ENCODE measurements around the gene DCLK3.

- TF ChIP-seq CTBP1 (IDR thresholded peaks at IDR 0.05; ENCODE audit: borderline replicate concordance) = no peak
- TF ChIP-seq SUZ12 (IDR thresholded peaks at IDR 0.05) = no peak
- TF ChIP-seq, protein P1, sequence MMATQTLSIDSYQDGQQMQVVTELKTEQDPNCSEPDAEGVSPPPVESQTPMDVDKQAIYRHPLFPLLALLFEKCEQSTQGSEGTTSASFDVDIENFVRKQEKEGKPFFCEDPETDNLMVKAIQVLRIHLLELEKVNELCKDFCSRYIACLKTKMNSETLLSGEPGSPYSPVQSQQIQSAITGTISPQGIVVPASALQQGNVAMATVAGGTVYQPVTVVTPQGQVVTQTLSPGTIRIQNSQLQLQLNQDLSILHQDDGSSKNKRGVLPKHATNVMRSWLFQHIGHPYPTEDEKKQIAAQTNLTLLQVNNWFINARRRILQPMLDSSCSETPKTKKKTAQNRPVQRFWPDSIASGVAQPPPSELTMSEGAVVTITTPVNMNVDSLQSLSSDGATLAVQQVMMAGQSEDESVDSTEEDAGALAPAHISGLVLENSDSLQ (IDR thresholded peaks at IDR 0.05) = no peak
- no peak for TF ChIP-seq HDGF (IDR thresholded peaks at IDR 0.05; ENCODE audit: borderline replicate concordance)
- no peak for TF ChIP-seq ELF4 (IDR thresholded peaks at IDR 0.05)
- no peak for TF ChIP-seq SP1 (IDR thresholded peaks at IDR 0.05)
- TF ChIP-seq FOXM1 (IDR thresholded peaks at IDR 0.05; ENCODE audit: borderline replicate concordance) = no peak
- no peak for TF ChIP-seq BHLHE40 (IDR thresholded peaks at IDR 0.05; ENCODE audit: borderline replicate concordance)
- no peak for TF ChIP-seq LEF1 (IDR thresholded peaks at IDR 0.05; ENCODE audit: borderline replicate concordance)
- no peak for TF ChIP-seq ARNT (IDR thresholded peaks at IDR 0.05)
- TF ChIP-seq NFRKB (IDR thresholded peaks at IDR 0.05) = no peak
- TF ChIP-seq ZNF384 (IDR thresholded peaks at IDR 0.05) = no peak
- no peak for TF ChIP-seq TARDBP (IDR thresholded peaks at IDR 0.05)
- TF ChIP-seq L3MBTL2 (conservative IDR thresholded peaks at IDR 0.05) = no peak
These were observed 25.7 kb downstream of the DCLK3 start for GRCh38 chr3:36738702-36739101.

Data from HEK293T (cell line).